GM19239 (cell line): ENCODE measurements around the gene RBM18.

Source experiments
- DNase-seq: peaks from one replicate; pipeline ENCODE4 v3.0.0; 2011; ENCODE audit warnings: low spot score; ENCODE audit not compliant: insufficient read length
- FAIRE-seq: peaks from 2 replicates; lab custom pipeline; 2011; peaks lifted over from hg19 to GRCh38; lab: Jason Lieb, UNC

RBM18 gene

DNA sequence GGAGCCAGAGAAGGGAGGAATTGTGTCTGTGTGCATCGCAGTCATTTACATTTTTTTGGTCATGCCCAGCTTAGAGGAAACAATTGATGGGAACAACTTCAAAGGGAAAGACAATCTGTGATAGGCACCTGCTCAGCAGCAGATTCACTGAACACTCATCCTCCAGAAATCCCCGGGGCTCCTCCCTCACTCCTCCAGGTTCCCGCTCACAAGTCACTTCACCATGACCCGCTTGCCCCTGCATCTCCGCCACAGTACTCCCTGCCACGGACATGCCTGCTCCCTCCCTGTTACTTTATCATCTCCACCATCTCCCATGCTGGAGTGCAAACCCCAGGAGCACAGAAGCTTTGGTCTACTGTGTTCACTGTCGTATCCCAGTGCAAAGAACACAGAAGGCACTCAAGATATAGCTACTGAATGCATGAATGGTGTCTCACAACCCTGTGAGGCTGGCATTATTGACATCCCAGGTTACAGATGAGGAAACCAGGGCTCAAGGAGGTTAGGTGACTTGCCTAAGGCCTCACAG lies 52.1 kb downstream of the RBM18 start:
- no peak for DNase-seq
- no peak for FAIRE-seq

DNA sequence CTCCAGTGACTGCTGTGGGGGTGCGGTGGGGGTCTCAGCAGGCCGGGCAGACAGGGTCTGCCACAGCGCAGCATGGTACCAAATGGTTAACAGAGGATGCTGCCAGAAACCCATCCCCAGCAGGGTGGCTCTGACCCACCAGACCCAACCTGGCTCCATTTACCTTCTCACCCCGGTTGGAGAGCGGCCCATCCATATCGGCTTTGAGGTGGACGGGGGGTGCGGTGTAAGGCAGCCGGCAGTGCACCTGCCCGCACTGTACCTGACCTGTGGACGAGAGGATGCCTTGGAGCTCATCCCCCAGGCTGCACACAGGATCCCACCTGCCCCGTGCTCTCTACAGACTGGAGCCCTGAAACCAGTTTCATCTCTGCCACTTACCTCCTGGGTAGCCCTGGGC lies 55.2 kb downstream of the RBM18 start:
- FAIRE-seq (no peak), DNase-seq (no peak)

DNA sequence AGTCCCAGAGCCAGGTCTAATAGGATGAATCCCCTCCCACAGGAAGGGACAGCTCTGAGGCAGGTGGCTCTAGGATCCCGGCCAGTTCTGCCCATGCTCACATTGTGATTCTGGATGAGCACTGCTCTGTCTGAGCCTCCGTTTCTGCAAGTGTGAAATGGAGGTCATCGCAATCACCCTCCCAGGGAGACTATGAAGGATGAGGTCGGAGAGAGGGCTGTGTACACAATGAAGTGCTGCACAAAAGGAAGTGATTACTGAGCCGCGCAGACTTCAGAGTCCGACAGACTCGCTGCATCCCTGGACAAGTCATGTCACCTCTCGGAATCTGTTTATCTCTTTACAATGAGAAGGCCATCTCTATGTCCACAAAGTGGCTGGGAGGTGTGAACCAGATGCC lies 57.5 kb downstream of the RBM18 start:
- no peak for FAIRE-seq

DNA sequence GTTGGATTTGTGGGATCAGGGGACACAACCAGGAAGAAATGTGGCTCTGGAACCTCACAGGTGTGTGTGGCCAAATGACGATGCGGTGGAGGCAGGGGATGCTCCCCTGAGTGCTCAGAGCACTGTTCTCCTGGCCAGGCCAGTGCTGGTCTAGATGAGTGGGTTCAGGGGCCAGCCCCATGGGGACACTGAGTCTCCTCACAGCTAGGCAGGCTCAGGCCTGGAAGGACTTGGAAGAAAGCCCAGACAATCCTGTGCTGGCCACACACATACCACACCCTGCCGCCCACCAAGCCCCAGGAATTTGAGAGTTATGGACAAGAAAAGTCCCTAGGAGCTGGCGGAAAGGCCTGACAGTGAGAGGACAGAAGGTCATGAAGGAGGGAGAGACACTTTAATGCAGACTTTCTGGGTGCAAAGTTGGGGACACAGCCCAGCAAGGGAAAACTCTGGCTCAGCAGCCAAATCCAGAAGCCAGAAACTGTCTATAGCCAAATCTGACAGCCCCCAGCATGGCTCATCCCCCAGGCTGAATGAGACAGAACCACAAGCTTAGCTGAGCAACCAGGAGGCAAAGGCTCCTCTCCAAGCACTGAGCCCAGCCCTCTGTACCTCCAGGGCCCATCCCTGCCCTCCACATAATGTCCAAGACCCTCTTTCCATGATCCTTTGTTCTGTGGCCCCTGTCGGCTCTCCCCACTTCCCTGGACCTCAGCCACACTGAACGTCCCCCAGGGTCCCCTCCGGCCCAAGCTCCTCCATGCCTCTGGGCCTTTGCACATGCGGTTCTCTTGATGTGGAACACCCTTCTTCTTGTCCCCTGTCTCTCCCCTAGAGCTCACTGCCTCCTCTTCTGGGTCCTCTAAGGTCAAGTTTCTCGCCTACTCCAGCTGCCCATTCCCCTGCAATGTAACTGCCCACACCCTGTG lies 58.3 kb downstream of the RBM18 start:
- FAIRE-seq = no peak
- DNase-seq = no peak

More for the DNA sequence above, 57.5 kb downstream of the RBM18 start:
- DNase-seq = no peak

DNA sequence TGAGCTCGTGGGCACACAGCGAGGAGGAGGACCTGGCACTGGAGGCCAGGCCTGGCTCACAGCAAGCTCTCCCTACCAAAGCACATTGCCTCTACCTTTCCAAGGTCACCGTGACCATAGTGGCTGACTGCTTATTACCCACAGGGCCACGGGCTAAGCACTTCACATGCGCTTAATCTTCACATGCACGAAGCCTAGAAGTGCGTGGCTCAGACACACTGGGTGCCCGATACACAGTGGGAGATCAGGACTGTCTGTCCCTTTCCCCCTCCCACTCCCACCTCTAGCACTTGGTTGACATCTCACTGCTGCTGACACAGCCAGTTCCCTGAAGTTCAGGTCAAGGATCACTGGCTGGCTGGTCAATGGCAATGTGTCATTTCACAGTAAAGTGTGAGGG lies 59.5 kb downstream of the RBM18 start:
- FAIRE-seq (no peak), DNase-seq (no peak)

DNA sequence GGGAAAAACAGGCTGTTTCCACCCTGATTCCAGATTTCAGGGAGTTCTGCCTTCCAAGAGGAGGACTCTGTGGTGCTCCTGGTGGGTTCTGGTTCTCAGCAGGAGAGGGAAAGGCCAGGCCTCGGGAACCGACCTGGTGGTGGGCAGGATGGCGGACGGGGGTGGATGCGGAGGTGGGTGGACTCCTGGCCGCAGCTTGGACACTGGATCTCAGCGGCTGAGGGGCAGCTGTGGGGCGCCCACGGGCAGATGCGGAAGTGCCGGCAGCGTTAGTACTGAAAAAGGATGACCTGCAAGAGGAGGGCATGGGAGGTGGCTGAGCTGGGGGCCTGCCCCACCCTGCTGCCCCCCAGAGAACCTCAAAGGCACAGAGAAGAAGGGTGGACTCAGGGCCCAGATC lies 60.1 kb downstream of the RBM18 start:
- DNase-seq = no peak
- no peak for FAIRE-seq

DNA sequence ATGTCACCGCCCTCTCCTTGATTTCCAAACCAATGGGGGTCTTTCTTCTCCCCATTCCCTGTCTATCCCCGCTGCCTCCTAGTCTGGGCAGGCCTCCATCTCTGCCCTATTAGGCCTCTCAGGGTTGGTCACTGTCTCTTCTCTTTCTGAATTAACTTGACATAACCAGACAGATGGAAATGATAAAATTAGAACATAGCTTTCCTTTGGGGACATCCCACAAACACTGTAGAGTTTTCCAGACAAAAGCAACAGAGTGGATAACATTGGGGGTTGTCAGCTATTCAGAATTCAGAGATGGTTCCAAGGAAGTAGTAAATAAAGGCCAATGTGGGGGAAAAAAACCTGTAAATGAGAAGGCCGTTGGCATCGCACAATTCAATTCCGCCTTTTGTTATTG lies 60.6 kb downstream of the RBM18 start:
- DNase-seq = no peak
- no peak for FAIRE-seq

DNA sequence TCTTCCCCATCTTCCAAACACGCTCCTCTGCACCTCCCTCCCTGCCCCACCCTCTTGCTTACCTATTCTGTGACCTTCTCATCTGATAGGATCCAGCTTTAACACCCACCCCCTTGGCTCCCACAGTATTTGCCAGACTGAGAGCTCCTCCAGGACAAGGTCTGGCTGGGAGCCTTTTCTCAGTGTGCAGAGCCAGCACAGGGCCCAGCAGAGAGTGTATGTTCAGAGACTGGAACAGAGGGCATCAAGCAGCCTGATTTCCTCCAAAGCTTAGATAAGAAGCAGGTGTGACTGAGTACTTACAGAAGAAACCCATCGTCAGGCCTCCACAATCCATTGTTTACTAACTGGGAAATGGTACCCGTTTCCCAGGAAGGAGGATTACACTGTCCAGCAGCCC lies 62.5 kb downstream of the RBM18 start:
- DNase-seq = no peak
- no peak for FAIRE-seq

DNA sequence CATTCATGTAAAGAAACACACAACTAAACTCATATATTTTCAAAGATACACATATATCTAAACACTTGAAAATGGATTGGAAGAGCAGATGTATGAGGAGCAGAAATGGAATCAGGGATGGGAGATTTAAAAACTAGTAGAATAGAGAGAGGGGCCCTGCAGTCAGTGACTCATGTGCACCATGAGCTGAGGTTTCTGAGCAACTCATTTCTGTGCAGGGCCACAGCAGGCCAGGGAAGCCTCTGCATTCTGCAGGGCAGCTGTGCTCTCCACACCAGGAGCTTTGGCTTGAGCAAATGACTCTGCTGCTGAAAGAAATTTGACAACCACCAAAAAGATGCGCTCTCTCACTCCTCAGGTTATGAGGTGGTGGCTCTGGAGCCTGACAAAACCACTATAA lies 63.0 kb downstream of the RBM18 start:
- DNase-seq (no peak), FAIRE-seq (no peak)

DNA sequence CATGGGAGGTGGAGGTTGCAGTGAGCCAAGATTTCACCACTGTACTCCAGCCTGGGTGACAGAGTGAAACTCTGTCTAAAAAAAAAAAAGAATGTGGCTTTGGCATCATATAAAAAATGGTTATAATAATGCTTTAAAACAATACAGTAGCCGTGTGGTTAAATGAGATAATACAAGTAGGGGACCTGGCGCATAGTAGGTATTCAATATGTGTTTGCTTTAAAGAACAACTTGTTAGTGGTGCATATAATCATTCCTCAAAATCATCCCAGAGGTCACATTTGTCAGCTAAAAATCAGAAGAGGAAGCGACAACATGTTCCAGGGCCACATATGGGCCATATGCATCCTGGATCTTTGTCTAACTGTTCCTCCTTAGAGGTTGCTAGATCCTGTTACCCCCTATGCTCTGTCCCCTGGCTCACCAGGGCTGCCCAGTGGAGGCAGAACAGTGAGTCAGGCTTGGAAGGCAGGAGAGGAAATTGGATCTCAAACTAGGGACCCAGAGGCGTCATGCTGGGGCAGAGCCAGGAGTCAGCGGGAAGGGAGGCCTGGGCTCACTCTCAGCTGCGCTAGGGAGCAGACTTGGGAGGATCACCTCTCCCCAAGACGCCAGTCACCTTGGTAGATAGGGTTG lies 63.6 kb downstream of the RBM18 start:
- no peak for FAIRE-seq

DNA sequence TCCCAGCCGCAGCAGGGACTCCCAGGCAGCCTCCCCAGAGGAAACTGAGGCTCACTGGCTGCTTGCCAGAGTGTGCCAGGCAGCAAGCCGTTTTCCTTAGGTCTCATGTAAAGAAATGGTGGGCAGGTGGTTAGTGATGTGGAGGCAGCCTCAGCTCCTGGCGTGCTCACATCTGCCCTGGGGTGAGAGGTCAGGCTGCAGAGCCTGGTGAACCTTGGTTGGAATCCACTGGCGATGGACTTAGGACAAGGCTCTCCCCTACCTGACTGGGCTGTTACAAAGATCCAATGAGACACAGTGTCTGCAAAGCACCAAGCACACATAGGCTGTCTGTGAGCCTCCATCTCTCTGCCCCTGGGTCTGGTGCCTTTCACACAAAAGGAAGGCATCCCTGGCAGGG lies 66.8 kb downstream of the RBM18 start:
- no peak for DNase-seq
- FAIRE-seq = no peak

More for the DNA sequence above, 63.6 kb downstream of the RBM18 start:
- no peak for DNase-seq

DNA sequence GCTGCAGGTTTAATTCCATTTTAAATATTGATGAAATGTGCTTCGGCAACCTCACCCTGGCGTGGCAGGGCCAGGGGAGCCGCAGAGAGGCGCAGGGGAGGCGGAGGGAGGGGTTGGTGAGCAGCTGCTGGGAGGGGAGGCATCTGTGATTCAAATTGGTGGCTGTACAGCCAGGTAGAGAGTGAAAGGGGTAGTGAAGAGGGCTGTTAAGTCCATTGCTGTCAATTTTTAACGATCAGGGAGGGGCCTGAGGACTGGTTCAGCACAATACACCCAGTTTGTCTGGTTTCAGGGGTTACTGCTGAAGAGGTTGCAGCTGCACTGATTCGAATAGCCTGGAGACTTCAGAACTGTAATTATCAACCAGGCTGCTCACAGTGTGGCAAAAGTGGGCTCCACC lies 67.2 kb downstream of the RBM18 start:
- FAIRE-seq (no peak), DNase-seq (no peak)

DNA sequence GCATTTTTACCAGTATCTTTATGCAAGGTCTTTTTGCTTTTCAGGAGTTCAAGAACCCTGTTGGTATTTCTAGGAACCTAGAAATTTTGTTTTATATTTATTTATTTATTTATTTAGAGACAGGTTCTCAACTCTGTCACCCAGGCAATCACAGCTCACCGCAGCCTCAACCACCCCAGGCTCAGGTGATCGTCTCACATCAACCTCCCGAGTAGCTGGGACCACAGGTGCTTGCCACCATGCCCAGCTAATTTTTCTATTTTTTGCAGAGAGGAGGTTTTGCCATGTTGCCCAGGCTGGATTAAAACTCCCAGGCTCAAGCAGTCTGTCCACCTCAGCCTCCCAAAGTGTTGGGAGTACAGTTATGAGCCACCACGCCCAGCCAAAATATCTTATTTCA lies 68.8 kb downstream of the RBM18 start:
- DNase-seq (no peak), FAIRE-seq (no peak)

DNA sequence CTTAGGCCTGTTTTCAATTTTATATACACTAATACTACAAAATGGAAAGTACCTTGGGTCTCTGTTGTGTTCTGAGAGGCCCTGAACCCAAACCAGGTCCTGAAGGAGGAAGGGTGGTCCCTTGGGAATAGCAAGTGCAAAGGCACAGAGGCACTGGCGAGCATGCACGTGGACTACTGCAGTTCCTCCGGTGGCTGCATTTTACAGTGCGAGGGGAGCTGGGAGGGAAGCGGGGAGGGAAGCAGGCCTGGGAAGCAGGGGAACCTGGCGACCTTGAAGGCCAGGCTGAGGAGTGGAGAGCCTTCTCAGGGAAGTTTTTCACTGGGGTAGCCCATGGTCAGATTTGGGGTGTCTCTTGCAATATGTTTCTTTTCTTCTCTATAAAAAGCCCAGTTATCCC lies 71.0 kb downstream of the RBM18 start:
- DNase-seq = no peak
- no peak for FAIRE-seq

DNA sequence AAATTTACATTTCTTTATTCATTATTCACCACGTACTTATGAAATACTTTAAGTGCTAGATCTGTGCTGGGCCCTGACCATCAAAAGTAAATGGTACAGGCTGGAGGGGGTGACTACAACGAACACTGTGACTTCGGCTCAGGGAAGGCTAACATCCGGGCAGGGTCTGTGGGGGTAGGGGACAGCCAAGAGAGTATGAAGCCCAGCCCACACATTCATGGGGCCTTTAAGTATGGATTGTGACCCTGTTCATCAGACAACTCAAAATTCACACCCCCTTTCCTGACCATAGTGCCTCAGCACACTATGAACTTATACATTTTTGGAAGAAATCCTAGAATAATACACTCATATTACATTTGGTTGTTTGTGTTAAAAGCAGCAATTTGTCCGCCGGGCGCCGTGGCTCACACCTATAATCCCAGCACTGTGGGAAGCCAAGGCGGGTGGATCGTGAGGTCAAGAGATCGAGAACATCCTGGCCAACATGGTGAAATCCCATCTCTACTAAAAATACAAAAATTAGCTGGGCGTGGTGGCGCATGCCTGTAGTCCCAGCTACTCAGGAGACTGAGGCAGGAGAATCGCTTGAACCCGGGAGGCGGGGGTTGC lies 71.6 kb downstream of the RBM18 start:
- DNase-seq (no peak), FAIRE-seq (no peak)

DNA sequence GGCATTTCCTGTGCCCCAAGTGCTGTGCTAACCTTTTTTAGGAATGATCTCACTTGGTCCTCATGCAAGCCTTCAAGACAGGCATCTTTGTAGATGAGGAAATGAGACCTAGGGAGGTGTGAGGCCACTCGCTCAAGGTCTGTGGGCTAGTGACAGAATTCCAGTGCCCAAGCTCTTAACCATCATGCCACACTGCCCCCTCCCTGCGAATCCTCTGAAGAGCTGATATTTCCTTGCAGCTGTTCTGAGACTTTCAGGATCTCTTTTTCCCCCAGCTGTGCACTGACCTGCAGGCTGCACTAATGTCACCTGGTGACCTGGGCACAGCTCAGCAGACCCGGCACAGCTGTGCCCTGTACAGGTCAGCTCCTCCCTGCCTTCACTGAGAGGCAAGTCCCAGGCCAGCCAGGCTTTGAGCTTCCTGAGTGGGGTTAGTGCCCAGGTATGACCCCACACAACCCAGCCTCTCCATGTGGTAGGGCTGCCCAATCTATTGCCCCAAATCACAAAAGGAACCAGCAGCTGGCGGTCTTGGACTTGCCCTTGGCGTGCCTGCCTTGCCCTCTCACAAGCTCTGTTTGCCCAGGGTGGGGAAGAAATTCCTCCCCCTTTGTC lies 72.3 kb downstream of the RBM18 start:
- FAIRE-seq (no peak), DNase-seq (no peak)

DNA sequence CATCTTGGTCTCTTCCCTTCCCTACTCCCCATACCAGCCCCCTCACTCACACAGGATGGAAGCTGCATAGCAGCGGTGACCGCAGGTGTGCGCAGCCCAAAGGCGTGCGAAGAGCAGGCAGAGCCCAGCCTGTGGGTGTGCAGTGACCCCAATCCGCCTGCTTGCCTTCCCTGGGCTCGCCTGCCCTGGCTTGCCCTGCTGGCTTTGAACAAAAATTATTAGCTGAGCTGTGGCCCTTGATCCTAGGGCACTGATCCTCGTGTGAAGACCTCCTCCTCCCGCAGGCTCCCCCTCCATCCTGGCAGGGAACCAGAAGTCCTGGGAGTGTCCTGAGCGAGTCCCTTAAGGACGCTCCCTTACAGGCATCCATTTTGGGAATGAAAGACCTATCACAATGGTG lies 73.1 kb downstream of the RBM18 start:
- DNase-seq = no peak
- no peak for FAIRE-seq

DNA sequence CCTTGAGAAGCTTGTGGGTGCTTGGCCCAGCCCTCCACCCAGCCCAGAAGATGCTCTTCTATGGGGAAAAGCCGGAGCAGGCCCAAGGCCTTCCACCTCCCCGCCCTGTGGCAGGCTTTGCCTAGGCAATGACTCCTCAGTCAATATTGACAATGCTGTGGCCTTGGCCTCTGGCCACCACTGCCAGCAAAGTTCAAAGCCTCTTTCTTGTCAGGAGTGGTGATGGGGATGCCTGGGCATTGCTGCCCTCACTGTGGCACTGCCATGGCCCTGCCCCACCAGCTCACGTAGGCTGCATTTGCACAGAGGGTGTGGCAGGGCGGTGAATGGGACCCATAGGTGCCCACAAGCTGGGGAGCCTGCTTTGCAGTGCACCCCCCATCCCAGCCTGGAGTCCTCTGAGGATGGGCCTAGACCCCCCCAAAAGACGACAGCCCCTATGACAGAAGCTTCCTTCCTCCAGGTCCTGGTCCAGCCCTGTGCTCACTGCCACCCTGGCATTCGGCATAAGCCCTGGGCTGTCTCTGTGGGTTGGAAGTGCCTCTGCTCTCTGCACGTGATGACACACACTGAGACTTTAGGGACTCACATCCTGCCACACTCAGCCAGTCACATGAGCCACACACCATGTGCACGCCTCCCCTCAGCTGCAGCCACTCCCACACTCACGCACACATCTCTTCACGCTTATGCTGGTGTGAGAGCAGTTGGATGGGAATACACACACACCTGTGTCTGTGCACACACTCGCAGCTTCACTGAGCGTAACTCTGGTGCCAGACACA lies 73.9 kb downstream of the RBM18 start:
- FAIRE-seq (no peak), DNase-seq (no peak)

DNA sequence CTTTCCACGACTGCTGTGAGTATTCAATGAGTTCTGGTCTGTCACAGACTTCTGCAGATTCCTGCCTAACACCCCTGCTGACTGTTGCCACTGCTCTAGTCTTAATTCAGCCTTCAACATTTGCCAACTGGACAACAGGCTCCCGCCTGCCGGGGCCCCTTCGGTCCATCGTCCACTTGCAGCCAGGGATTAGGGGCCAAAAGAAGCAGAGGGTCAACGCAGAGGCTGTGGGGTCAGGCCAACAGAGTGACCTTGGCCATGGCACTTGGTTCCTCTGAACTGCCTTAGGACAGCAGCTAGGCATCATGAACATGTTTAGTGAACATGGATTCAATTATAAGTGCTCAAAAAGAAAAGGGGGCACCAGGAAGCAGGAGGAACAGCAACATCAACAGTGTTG lies 76.3 kb downstream of the RBM18 start:
- DNase-seq (no peak), FAIRE-seq (no peak)
